Ectodermal cell (in vitro differentiated cells): Measurements from ENCODE around the gene LAD1.

Experiments
- H3K27ac ChIP-seq: 2 replicates; pipeline ENCODE4 v1.7.0; 2013; ENCODE audit warnings: mild to moderate bottlenecking, low read depth, low read length; ENCODE audit not compliant: insufficient read depth, poor library complexity, severe bottlenecking
- H3K27me3 ChIP-seq: 2 replicates; pipeline ENCODE4 v1.7.0; 2013; ENCODE audit warnings: mild to moderate bottlenecking, low read length; ENCODE audit not compliant: insufficient read depth, control insufficient read depth, poor library complexity, severe bottlenecking
- H3K36me3 ChIP-seq: one replicate; pipeline ENCODE4 v1.7.0; 2013; ENCODE audit warnings: low read length; ENCODE audit not compliant: control insufficient read depth, insufficient read depth
- H3K4me1 ChIP-seq: one replicate; pipeline ENCODE4 v1.7.0; 2013; ENCODE audit warnings: low read length; ENCODE audit not compliant: control insufficient read depth, insufficient read depth
- H3K4me3 ChIP-seq: 2 replicates; pipeline ENCODE4 v1.7.0; 2013; ENCODE audit warnings: low read depth, low read length, control low read depth; ENCODE audit not compliant: insufficient read depth
- H3K9me3 ChIP-seq: 2 replicates; pipeline ENCODE4 v1.7.0; 2013; ENCODE audit warnings: mild to moderate bottlenecking, low read length, moderate library complexity; ENCODE audit not compliant: control insufficient read depth
- WGBS, 2 experiments: methylation state at CpG; one replicate each; pipeline ENCODE4 v1.1.7; 2013; ENCODE audit warnings: missing lambda C conversion rate in 2 of 2; 5-methylcytosine and 5-hydroxymethylcytosine counted together

LAD1 gene

DNA sequence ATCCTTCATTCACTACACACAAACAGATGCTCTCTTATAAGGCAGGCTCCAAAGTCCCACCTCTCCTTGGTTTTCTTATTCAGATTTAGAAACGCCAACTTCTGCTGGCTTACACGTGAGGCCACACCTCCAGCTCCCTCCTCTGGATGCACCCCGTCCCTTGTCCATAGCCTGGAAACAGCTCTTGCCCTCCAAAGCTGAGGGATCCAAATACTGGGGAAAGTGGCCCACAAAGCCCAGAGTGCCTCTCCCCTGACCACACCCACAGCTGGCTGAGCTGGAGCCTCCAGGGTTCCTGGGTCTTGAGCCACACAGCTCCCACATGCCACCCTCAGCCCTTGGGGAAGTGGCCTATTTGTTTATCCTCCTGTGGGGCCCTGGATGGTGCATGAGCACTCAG, 4.5 kb downstream of the LAD1 start:
- WGBS, 2 experiments = 43 to 45% methylated on average over 3 of the region's 3 CpGs
- Histone ChIP-seq H3K27ac (no peak overlapping the region), H3K36me3 (no peaks in the 10 kb centered on the region), H3K4me1 (no peaks in the 10 kb centered on the region), H3K4me3 (no peak overlapping the region), H3K9me3 (no peaks in the 10 kb centered on the region), H3K27me3 (peaks cover 26% of the 10 kb centered on the region)

GRCh38 chr1:201393076-201393475, 6.0 kb downstream of the LAD1 start:
- Histone ChIP-seq H3K4me1 (peaks cover 5% of the 10 kb centered on the region), H3K9me3 (no peaks in the 10 kb centered on the region), H3K27ac (no peak overlapping the region), H3K4me3 (no peak overlapping the region), H3K36me3 (no peaks in the 10 kb centered on the region), H3K27me3 (peaks cover 10% of the 10 kb centered on the region)
- WGBS, 2 experiments = 90 to 93% methylated on average over 3 of the region's 3 CpGs

GRCh38 chr1:201391651-201392511, 7.2 kb downstream of the LAD1 start:
- Histone ChIP-seq H3K27me3 (no peaks in the 10 kb centered on the region), H3K4me3 (no peak overlapping the region), H3K4me1 (peaks cover 5% of the 10 kb centered on the region), H3K27ac (no peak overlapping the region), H3K9me3 (no peaks in the 10 kb centered on the region), H3K36me3 (no peaks in the 10 kb centered on the region)
- WGBS, 2 experiments = 82 to 84% methylated on average over 9 of the region's 9 CpGs

GRCh38 chr1:201391225-201391624, 7.9 kb downstream of the LAD1 start:
- Histone ChIP-seq H3K4me3 (no peak overlapping the region), H3K27me3 (no peaks in the 10 kb centered on the region), H3K4me1 (peaks cover 5% of the 10 kb centered on the region), H3K9me3 (no peaks in the 10 kb centered on the region), H3K36me3 (no peaks in the 10 kb centered on the region), H3K27ac (no peak overlapping the region)
- WGBS, 2 experiments = 89 to 93% methylated on average over 1 of the region's 1 CpG

DNA sequence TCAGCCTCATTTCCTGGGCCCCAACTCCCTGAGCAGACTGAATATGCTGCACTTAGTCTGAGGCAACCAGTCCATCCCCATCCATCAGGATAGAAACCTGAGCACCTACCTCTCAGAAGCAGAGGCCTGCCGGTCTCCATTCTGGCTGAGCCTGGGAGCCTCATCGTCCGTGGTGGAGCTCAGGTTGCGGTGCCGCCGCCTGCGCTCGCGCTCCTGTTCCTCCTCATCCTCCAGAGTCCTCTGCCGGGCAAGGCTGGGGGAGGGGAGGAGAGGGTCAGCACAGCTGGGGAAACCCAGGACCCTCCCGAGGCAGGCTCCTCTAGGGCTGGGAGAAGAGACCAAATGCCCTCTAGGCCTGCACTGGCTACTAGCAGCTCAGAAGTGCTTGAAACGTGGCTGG, 10.1 kb downstream of the LAD1 start:
- Histone ChIP-seq H3K4me3 (no peak overlapping the region), H3K27ac (no peak overlapping the region), H3K36me3 (no peaks in the 10 kb centered on the region), H3K4me1 (peaks cover 7% of the 10 kb centered on the region), H3K27me3 (no peaks in the 10 kb centered on the region), H3K9me3 (no peaks in the 10 kb centered on the region)
- WGBS, 2 experiments = 79 to 85% methylated on average over 12 of the region's 12 CpGs

DNA sequence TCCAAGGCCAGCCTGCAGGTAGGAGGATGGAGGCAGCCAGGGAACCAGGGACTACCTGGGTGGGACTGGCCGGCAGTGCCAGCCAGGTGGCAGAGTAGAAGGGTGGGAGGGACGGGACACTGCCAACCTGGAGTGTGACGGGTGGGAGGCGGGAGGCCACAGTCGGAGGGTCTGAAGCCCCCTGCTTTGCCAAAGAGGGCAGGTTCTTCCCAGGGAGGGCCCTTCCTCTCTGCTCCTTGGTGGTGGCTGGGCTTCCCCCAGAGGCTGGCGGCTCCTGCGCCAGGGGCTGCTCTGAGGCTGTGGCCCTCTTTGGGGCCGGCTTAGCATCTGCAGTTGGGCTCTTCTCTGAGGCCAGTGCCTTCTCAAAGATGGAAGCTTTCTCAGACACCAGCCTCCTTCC, 12.9 kb downstream of the LAD1 start:
- Histone ChIP-seq H3K4me3 (no peak overlapping the region), H3K27ac (no peak overlapping the region), H3K4me1 (peaks cover 13% of the 10 kb centered on the region), H3K27me3 (no peaks in the 10 kb centered on the region), H3K36me3 (no peaks in the 10 kb centered on the region), H3K9me3 (no peaks in the 10 kb centered on the region)
- WGBS, 2 experiments = 93 to 96% methylated on average over 8 of the region's 8 CpGs

DNA sequence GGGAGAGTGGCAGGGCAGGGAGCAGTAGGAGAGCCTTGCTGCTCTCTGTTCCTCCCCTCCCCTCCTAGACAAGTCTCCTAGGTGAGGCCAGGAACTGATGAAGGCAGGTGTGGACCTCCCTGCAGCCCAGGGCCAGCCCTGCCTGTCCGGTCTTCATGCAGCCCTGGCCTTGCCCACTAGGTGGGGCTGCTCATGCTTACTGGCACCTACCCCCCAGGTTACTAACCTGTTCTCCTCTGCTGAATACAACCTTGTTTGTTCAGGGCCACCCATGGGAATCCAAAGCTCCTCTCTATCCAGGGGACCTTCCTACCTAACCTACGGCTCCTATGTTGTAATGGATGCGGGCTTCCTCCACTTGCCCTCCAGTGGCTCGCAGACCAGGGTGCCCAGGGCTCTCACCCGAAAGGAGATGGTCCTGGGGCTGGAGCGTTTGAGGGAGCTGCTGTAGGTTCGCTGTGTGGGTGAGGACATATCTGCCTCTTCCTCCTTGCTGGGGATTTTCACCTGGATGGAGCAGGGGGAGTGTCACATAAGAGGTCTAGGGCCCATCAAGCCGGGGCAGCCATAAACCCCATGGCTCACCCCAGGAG, 13.7 kb downstream of the LAD1 start:
- Histone ChIP-seq H3K27ac (no peak overlapping the region), H3K4me3 (no peak overlapping the region), H3K4me1 (peaks cover 13% of the 10 kb centered on the region), H3K9me3 (no peaks in the 10 kb centered on the region), H3K27me3 (no peaks in the 10 kb centered on the region), H3K36me3 (no peaks in the 10 kb centered on the region)
- WGBS, 2 experiments = 72 to 73% methylated on average over 8 of the region's 8 CpGs

- no peak overlapping the region for H3K27ac ChIP-seq
- H3K9me3 ChIP-seq = no peaks in the 10 kb centered on the region
- no peak overlapping the region for H3K4me3 ChIP-seq
- H3K4me1 ChIP-seq = peaks cover 13% of the 10 kb centered on the region
- 81 to 87% methylated on average over 4 of the region's 4 CpGs for WGBS, 2 experiments
- no peaks in the 10 kb centered on the region for H3K27me3 ChIP-seq
- no peaks in the 10 kb centered on the region for H3K36me3 ChIP-seq
These were observed 14.7 kb downstream of the LAD1 start for GRCh38 chr1:201384406-201384782.

DNA sequence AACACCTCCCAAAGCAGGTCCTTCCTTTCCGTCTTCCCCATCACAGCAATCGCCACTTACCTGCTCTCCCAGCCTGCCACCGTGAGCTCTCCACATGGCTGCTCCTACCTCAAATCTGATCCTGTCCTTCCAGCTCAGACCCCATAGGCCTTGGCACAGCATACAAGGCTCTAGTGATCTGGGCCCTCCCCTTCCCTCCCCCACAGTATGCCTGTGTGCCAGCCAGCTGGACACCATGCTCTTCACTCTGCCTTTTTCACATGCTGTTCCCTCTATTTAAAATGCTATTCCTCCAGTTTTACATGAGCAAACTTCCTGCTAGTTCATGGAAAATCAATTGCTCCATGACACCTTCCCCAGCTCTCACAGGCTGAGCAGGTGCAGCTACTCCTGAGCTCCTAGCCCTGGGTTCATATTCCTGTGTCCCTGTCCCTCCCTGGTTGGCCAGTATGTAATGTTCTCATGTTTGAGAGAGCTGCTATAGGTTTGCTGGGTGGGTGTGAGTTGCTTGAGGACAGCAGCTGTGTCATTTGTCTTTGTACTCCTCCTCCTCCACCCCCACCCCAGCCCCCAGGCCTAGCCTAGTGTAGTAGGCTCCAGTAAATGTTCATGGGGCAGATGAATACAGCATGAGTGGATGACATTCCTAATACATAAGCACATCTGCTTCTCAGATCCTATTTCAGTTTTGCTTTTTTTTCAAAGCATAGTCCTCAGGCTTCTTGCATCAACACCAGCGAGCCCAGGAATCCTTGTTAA, 15.3 kb downstream of the LAD1 start:
- H3K4me3 ChIP-seq = no peak overlapping the region
- no peaks in the 10 kb centered on the region for H3K27me3 ChIP-seq
- no peaks in the 10 kb centered on the region for H3K36me3 ChIP-seq
- peaks cover 9% of the 10 kb centered on the region for H3K4me1 ChIP-seq
- no peak overlapping the region for H3K27ac ChIP-seq
- H3K9me3 ChIP-seq = no peaks in the 10 kb centered on the region
- 92 to 93% methylated on average over 4 of the region's 4 CpGs for WGBS, 2 experiments

DNA sequence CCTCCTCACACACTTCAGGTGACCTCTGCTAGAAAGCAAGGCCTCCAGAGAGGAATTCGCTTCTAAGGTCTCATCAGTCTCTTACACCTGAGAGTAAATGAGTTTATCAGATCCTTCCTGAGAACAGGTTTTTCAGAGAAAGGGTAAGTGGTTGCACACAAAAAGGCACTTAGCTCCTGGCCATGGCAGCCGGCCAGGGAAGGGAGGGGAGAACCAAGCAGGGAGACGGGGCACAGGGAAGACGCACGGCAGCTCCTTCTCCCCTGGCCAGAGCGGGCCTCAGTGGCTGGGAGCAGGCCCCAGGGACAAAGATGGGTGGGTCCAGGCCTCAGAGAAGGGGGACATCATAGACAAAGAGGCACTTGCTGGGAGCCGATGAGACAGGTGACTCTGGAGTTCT, 18.0 kb downstream of the LAD1 start:
- 93 to 95% methylated on average over 7 of the region's 7 CpGs for whole genome bisulfite sequencing, 2 experiments
- Histone ChIP-seq H3K4me1 (peaks cover 24% of the 10 kb centered on the region), H3K9me3 (no peaks in the 10 kb centered on the region), H3K36me3 (no peaks in the 10 kb centered on the region), H3K4me3 (no peak overlapping the region), H3K27ac (no peak overlapping the region), H3K27me3 (no peaks in the 10 kb centered on the region)
